Measurements from ENCODE around the gene ARHGAP15.

Gene ARHGAP15

DNA sequence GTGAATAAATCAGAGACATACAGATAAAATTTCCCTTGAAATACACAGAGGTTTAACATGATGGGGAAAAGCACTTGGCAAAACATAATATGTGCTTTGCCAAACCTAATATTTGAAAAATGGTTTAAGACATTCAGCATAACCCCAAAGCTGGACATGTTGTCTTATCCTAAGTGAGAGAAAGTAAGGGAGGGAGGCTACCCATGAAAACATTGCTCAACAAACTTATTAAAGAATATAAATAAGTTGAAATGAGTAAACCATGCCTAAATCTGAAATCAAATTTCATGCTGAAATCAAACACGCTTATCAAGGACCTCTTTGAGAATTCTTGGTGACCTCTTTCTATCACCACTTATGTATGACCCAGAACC lies 81.2 kb downstream of the ARHGAP15 start:
- no peaks in the 10 kb centered on the region for H3F3A ChIP-seq (ENCODE audit: insufficient read depth, low read length)
- H3K36me3 ChIP-seq (ENCODE audit: insufficient read depth, low read length): peaks cover 45% of the 10 kb centered on the region
- no peak overlapping the region for H3K4me2 ChIP-seq (ENCODE audit: low read length)

DNA sequence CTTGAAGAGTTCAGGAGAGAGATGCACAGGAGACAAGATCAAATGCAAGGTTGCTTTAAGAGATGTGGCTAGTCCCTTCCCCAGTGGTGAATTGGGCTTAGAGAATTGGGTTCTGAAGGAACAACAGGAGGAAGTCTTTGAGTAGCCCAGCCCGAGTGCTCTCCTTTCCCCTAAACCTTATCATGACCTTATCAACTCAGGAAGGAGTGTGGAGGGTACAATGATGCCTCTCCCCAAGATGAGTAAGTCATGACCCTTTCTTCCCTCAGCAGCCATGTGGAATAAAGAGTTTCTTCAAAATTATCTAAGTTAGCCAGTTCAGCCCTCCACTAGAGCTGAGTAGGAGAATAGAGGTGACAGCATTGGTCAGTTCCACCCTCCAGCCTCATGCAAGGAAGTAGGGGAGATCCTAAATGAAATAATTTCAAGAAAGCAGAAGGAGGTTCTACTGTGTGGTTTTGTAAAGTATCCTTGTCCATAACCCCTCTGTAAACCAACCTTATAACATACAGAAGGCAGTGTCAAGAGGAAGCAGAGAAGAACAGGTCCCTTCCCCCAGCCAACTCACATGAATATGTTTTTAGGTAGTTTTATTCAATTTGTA lies 88.4 kb downstream of the ARHGAP15 start:
- H3K79me2 ChIP-seq (ENCODE audit: insufficient read depth, low read length): no peaks in the 10 kb centered on the region

More for the DNA sequence above, 81.2 kb downstream of the ARHGAP15 start:
- Histone ChIP-seq H3K9ac (ENCODE audit: low read length) (no peak overlapping the region), H3K4me3 (ENCODE audit: low read depth, low read length, poor library complexity, severe bottlenecking) (no peak overlapping the region), H3K79me2 (ENCODE audit: insufficient read depth, low read length) (no peaks in the 10 kb centered on the region), H4K20me1 (ENCODE audit: insufficient read depth, low read length) (no peaks in the 10 kb centered on the region), H3K27ac (ENCODE audit: low read depth, low read length, poor library complexity, severe bottlenecking) (no peak overlapping the region), H3K27me3 (ENCODE audit: insufficient read depth, low read length) (no peaks in the 10 kb centered on the region), H3K9me2 (ENCODE audit: low read depth, low read length) (peaks cover 3% of the 10 kb centered on the region; the same call in 1 of the 2 replicates), H2AFZ (ENCODE audit: low read length) (no peak overlapping the region), H3K9me3 (ENCODE audit: low read length) (no peaks in the 10 kb centered on the region), H3K4me1 (ENCODE audit: insufficient read depth, low read length, severe bottlenecking) (no peaks in the 10 kb centered on the region)
- TF ChIP-seq EZH2 (IDR thresholded peaks at IDR 0.05; ENCODE audit: borderline replicate concordance, low read length): no peak
- TF ChIP-seq, protein P1, sequence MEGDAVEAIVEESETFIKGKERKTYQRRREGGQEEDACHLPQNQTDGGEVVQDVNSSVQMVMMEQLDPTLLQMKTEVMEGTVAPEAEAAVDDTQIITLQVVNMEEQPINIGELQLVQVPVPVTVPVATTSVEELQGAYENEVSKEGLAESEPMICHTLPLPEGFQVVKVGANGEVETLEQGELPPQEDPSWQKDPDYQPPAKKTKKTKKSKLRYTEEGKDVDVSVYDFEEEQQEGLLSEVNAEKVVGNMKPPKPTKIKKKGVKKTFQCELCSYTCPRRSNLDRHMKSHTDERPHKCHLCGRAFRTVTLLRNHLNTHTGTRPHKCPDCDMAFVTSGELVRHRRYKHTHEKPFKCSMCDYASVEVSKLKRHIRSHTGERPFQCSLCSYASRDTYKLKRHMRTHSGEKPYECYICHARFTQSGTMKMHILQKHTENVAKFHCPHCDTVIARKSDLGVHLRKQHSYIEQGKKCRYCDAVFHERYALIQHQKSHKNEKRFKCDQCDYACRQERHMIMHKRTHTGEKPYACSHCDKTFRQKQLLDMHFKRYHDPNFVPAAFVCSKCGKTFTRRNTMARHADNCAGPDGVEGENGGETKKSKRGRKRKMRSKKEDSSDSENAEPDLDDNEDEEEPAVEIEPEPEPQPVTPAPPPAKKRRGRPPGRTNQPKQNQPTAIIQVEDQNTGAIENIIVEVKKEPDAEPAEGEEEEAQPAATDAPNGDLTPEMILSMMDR (IDR thresholded peaks at IDR 0.05; ENCODE audit: low read length): no peak

DNA sequence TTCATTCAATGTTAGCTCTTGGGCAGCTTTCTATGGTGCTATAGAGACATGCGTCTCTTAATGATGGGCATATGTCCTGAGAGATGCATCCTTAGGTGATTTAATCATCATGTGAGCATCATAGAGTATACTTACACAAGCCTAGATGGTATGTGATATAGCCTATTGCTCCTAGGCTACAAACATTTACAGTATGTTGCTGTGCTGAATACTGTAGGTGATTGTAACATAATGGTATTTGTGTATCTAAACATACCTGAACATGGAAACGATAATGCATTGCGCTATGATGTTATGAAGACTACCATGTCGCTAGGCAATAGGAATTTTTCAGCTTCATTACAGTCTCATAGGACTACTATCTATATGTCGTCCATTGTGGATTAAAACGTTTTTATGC lies 89.4 kb downstream of the ARHGAP15 start:
- Histone ChIP-seq H3K27ac (ENCODE audit: low read depth, low read length, poor library complexity, severe bottlenecking) (no peak overlapping the region), H3K9me2 (ENCODE audit: low read depth, low read length) (no peaks in the 10 kb centered on the region), H4K20me1 (ENCODE audit: insufficient read depth, low read length) (no peaks in the 10 kb centered on the region), H3K4me1 (ENCODE audit: insufficient read depth, low read length, severe bottlenecking) (no peaks in the 10 kb centered on the region), H3F3A (ENCODE audit: insufficient read depth, low read length) (no peaks in the 10 kb centered on the region), H3K9me3 (ENCODE audit: low read length) (no peaks in the 10 kb centered on the region), H3K4me2 (ENCODE audit: low read length) (no peak overlapping the region), H3K36me3 (ENCODE audit: insufficient read depth, low read length) (peaks cover 40% of the 10 kb centered on the region; the same call in 1 of the 2 replicates), H3K9ac (ENCODE audit: low read length) (no peak overlapping the region), H3K4me3 (ENCODE audit: low read depth, low read length, poor library complexity, severe bottlenecking) (no peak overlapping the region), H3K79me2 (ENCODE audit: insufficient read depth, low read length) (no peaks in the 10 kb centered on the region), H2AFZ (ENCODE audit: low read length) (no peak overlapping the region), H3K27me3 (ENCODE audit: insufficient read depth, low read length) (no peaks in the 10 kb centered on the region)
- TF ChIP-seq, protein P1 (IDR thresholded peaks at IDR 0.05; ENCODE audit: low read length): no peak
- no peak for TF ChIP-seq EZH2 (IDR thresholded peaks at IDR 0.05; ENCODE audit: borderline replicate concordance, low read length)

More for the DNA sequence above, 88.4 kb downstream of the ARHGAP15 start:
- Histone ChIP-seq H3K9me2 (ENCODE audit: low read depth, low read length) (no peaks in the 10 kb centered on the region), H3K27me3 (ENCODE audit: insufficient read depth, low read length) (no peaks in the 10 kb centered on the region), H3K4me1 (ENCODE audit: insufficient read depth, low read length, severe bottlenecking) (no peaks in the 10 kb centered on the region), H3F3A (ENCODE audit: insufficient read depth, low read length) (no peaks in the 10 kb centered on the region), H3K9me3 (ENCODE audit: low read length) (no peaks in the 10 kb centered on the region), H3K4me3 (ENCODE audit: low read depth, low read length, poor library complexity, severe bottlenecking) (no peak overlapping the region), H4K20me1 (ENCODE audit: insufficient read depth, low read length) (no peaks in the 10 kb centered on the region), H3K4me2 (ENCODE audit: low read length) (no peak overlapping the region), H3K36me3 (ENCODE audit: insufficient read depth, low read length) (peaks cover 38% of the 10 kb centered on the region; the same call in 1 of the 2 replicates), H3K27ac (ENCODE audit: low read depth, low read length, poor library complexity, severe bottlenecking) (no peak overlapping the region), H2AFZ (ENCODE audit: low read length) (no peak overlapping the region), H3K9ac (ENCODE audit: low read length) (no peak overlapping the region)
- TF ChIP-seq EZH2 (IDR thresholded peaks at IDR 0.05; ENCODE audit: borderline replicate concordance, low read length): no peak
- TF ChIP-seq, protein P1 (IDR thresholded peaks at IDR 0.05; ENCODE audit: low read length): no peak
